Astrocyte (in vitro differentiated cells and primary cell): ENCODE results near the gene PSAP. TPM values are rescaled to one million over a fixed set of nuclear protein-coding genes. Genes with fewer than 3 reads are reported as not detected.

ENCODE experiments used
- DNase-seq: peaks from one replicate; pipeline ENCODE4 v3.0.0-alpha.2; 2010; ENCODE audit warnings: low read depth
- FAIRE-seq: peaks from 2 replicates; lab custom pipeline; 2011; peaks lifted over from hg19 to GRCh38; lab: Jason Lieb, UNC
- H2AFZ ChIP-seq: 2 replicates; pipeline ENCODE4 v1.6.0; 2012; ENCODE audit warnings: low read depth, low read length, inconsistent platforms
- H3K27ac ChIP-seq: 2 replicates; pipeline ENCODE4 v1.5.1; 2011; ENCODE audit warnings: low read depth, low read length, inconsistent platforms
- H3K27me3 ChIP-seq: 2 replicates; pipeline ENCODE4 v1.6.0; 2011; ENCODE audit warnings: low read length, inconsistent platforms; ENCODE audit not compliant: insufficient read depth
- H3K36me3 ChIP-seq: 2 replicates; pipeline ENCODE4 v1.5.1; 2011; ENCODE audit warnings: low read length, inconsistent platforms; ENCODE audit not compliant: insufficient read depth
- H3K4me1 ChIP-seq: 2 replicates; pipeline ENCODE4 v1.5.1; 2011; ENCODE audit warnings: low read length, inconsistent platforms; ENCODE audit not compliant: insufficient read depth
- H3K4me2 ChIP-seq: 2 replicates; pipeline ENCODE4 v1.6.0; 2012; ENCODE audit warnings: low read length, inconsistent platforms
- H3K4me3 ChIP-seq: 2 replicates; pipeline ENCODE4 v1.5.1; 2011; ENCODE audit warnings: low read depth, mild to moderate bottlenecking, low read length, inconsistent platforms; ENCODE audit not compliant: insufficient read depth
- H3K79me2 ChIP-seq: 2 replicates; pipeline ENCODE4 v1.6.0; 2012; ENCODE audit warnings: mild to moderate bottlenecking, low read length, inconsistent platforms; ENCODE audit not compliant: insufficient read depth
- H3K9ac ChIP-seq: 2 replicates; pipeline ENCODE4 v1.6.0; 2012; ENCODE audit warnings: mild to moderate bottlenecking, low read length, inconsistent platforms
- H3K9me3 ChIP-seq: 2 replicates; pipeline ENCODE4 v1.5.1; 2012; ENCODE audit warnings: low read depth, mild to moderate bottlenecking, low read length, inconsistent platforms; ENCODE audit not compliant: insufficient read depth
- H4K20me1 ChIP-seq: 2 replicates; pipeline ENCODE4 v1.6.0; 2012; ENCODE audit warnings: low read length, inconsistent platforms; ENCODE audit not compliant: insufficient read depth
- H3K27ac Mint-ChIP-seq: one replicate; pipeline ENCODE4 v1.8.0; 2021; ENCODE audit warnings: mild to moderate bottlenecking, mixed read lengths; ENCODE audit not compliant: unreplicated experiment
- H3K27me3 Mint-ChIP-seq: one replicate; pipeline ENCODE4 v1.8.0; 2021; ENCODE audit warnings: low read depth, mixed read lengths; ENCODE audit not compliant: unreplicated experiment
- H3K36me3 Mint-ChIP-seq: one replicate; pipeline ENCODE4 v1.8.0; 2021; ENCODE audit warnings: low read depth, mixed read lengths; ENCODE audit not compliant: unreplicated experiment
- H3K4me1 Mint-ChIP-seq: one replicate; pipeline ENCODE4 v1.8.0; 2021; ENCODE audit warnings: low read depth, mixed read lengths; ENCODE audit not compliant: unreplicated experiment
- H3K4me3 Mint-ChIP-seq: one replicate; pipeline ENCODE4 v1.8.0; 2021; ENCODE audit warnings: mild to moderate bottlenecking, moderate library complexity, mixed read lengths; ENCODE audit not compliant: unreplicated experiment
- H3K9me3 Mint-ChIP-seq: one replicate; pipeline ENCODE4 v1.8.0; 2021; ENCODE audit warnings: mild to moderate bottlenecking, mixed read lengths; ENCODE audit not compliant: unreplicated experiment
- CTCF ChIP-seq: IDR thresholded peaks from 2 replicates; pipeline ENCODE4 v1.5.1; 2011; ENCODE audit warnings: low read depth, mild to moderate bottlenecking, inconsistent platforms, low read length, moderate library complexity; ENCODE audit not compliant: insufficient read depth
- EZH2 ChIP-seq: IDR thresholded peaks from 2 replicates; pipeline ENCODE4 v1.6.1; 2012; ENCODE audit warnings: mild to moderate bottlenecking, low read length, inconsistent platforms; ENCODE audit not compliant: insufficient read depth
- total RNA-seq: library from RNA; stranded (reverse); gene quantifications from 2 replicates; pipeline ENCODE4 v1.2.1, GENCODE V29; 2021

Gene PSAP
- total RNA-seq, 1 donor from 2014 or later: 1,120 TPM

- no peak for FAIRE-seq
- TF ChIP-seq EZH2: no peak
- no peak for TF ChIP-seq CTCF
- Mint-ChIP-seq H3K4me1 (peaks cover 17% of the 10 kb centered on the region), H3K4me3 (no peak overlapping the region), H3K9me3 (no peaks in the 10 kb centered on the region), H3K27me3 (no peaks in the 10 kb centered on the region), H3K27ac (peak overlapping the region; percentile 69), H3K36me3 (peaks cover 25% of the 10 kb centered on the region)
- Histone ChIP-seq H3K27ac (no peak overlapping the region), H3K79me2 (no peaks in the 10 kb centered on the region), H3K27me3 (no peaks in the 10 kb centered on the region), H4K20me1 (peaks cover 92% of the 10 kb centered on the region), H3K4me3 (no peak overlapping the region), H2AFZ (no peak overlapping the region), H3K36me3 (peaks cover 66% of the 10 kb centered on the region), H3K9ac (no peak overlapping the region), H3K4me1 (peaks cover 9% of the 10 kb centered on the region), H3K4me2 (no peak overlapping the region), H3K9me3 (no peaks in the 10 kb centered on the region)
- peak; percentile 78 for DNase-seq
Observed at GRCh38 chr10:71821909-71822763, 28.9 kb downstream of the PSAP start.

- peaks cover 95% of the 10 kb centered on the region for H4K20me1 ChIP-seq
- no peak overlapping the region for H3K9ac ChIP-seq
Observed at GRCh38 chr10:71820966-71821365, 30.1 kb downstream of the PSAP start.

More at GRCh38 chr10:71820966-71821365, 30.1 kb downstream of the PSAP start:
- Mint-ChIP-seq H3K27me3 (no peaks in the 10 kb centered on the region), H3K4me3 (peak overlapping the region; percentile 50), H3K4me1 (peaks cover 17% of the 10 kb centered on the region), H3K27ac (peak overlapping the region; percentile 11), H3K36me3 (peaks cover 30% of the 10 kb centered on the region), H3K9me3 (no peaks in the 10 kb centered on the region)
- TF ChIP-seq EZH2 (no peak), CTCF (no peak)
- Histone ChIP-seq H3K4me3 (no peak overlapping the region), H3K27ac (no peak overlapping the region), H3K4me1 (peaks cover 9% of the 10 kb centered on the region), H3K79me2 (no peaks in the 10 kb centered on the region), H3K9me3 (no peaks in the 10 kb centered on the region), H3K36me3 (peaks cover 63% of the 10 kb centered on the region), H3K27me3 (no peaks in the 10 kb centered on the region), H2AFZ (no peak overlapping the region), H3K4me2 (no peak overlapping the region)
- DNase-seq (no peak), FAIRE-seq (no peak)
